GM13977 (cell line): ENCODE results near the gene FBXO31.

Source experiments
- DNase-seq: peaks from one replicate; pipeline ENCODE4 v3.0.0; 2012; ENCODE audit warnings: low spot score
- in situ Hi-C: fragments of 300-500 bp; cut with MboI; formaldehyde crosslinking; loops from one replicate; pipeline ENCODE4 v1.12.0; 2022; ENCODE audit warnings: low sequenced_read_pairs, low pct_unique_long_range_greater_than_20kb, mixed read lengths, inconsistent platforms; ENCODE audit not compliant: unreplicated experiment
- TF ChIP-seq, protein P1 (sequence below): IDR thresholded peaks from 2 replicates; pipeline ENCODE4 v1.5.1; 2012; ENCODE audit warnings: mild to moderate bottlenecking, control low read depth; ENCODE audit not compliant: insufficient read depth; ENCODE audit errors: extremely low read depth, missing control alignments

The FBXO31 gene

DNA sequence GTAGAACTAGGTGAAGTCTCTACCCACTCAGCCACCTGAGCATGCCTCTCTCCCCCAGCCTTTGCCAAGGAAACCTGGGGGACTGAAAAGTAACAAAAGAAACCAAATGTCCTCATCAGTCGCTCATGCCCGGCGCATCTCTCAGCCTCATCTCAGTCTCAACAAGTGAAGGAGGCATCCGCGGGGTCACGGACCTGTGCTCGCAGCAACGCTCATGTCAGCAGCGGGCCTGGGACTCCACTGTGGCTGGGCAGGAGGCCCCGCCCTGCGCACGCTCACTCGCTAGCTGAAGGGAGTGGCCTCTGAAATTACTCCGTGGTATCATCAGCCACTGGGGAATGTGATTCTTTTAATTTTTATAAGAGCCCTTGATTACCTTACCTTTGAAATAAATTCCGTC lies 39.9 kb upstream of the FBXO31 start:
- no peak for DNase-seq
- TF ChIP-seq, protein P1, sequence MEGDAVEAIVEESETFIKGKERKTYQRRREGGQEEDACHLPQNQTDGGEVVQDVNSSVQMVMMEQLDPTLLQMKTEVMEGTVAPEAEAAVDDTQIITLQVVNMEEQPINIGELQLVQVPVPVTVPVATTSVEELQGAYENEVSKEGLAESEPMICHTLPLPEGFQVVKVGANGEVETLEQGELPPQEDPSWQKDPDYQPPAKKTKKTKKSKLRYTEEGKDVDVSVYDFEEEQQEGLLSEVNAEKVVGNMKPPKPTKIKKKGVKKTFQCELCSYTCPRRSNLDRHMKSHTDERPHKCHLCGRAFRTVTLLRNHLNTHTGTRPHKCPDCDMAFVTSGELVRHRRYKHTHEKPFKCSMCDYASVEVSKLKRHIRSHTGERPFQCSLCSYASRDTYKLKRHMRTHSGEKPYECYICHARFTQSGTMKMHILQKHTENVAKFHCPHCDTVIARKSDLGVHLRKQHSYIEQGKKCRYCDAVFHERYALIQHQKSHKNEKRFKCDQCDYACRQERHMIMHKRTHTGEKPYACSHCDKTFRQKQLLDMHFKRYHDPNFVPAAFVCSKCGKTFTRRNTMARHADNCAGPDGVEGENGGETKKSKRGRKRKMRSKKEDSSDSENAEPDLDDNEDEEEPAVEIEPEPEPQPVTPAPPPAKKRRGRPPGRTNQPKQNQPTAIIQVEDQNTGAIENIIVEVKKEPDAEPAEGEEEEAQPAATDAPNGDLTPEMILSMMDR = no peak
- in situ Hi-C loops = no loop called here

DNA sequence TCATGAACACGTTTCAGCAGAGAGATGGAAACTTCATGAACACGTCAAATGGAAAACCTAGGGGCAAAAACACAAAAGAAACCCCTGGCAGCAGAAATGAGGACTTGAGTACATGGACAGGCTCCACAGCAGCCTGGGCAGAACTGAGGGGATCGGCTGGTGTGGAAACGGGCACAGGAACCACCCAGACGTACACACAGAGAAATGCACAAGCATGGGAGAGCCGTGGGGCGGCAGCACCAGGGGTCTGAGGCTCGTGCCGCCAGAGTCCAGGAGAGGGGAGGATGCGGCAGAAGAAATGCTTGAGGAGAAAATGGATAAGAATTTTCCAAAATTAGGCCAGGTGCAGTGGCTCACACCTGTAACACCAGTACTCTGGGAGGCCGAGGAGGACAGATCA lies 38.5 kb upstream of the FBXO31 start:
- DNase-seq = no peak
- TF ChIP-seq, protein P1 = no peak
- in situ Hi-C loops = no loop called here

GRCh38 chr16:87421003-87421912 lies 37.7 kb upstream of the FBXO31 start:
- TF ChIP-seq, protein P1 = no peak
- in situ Hi-C loops = no loop called here
- no peak for DNase-seq

DNA sequence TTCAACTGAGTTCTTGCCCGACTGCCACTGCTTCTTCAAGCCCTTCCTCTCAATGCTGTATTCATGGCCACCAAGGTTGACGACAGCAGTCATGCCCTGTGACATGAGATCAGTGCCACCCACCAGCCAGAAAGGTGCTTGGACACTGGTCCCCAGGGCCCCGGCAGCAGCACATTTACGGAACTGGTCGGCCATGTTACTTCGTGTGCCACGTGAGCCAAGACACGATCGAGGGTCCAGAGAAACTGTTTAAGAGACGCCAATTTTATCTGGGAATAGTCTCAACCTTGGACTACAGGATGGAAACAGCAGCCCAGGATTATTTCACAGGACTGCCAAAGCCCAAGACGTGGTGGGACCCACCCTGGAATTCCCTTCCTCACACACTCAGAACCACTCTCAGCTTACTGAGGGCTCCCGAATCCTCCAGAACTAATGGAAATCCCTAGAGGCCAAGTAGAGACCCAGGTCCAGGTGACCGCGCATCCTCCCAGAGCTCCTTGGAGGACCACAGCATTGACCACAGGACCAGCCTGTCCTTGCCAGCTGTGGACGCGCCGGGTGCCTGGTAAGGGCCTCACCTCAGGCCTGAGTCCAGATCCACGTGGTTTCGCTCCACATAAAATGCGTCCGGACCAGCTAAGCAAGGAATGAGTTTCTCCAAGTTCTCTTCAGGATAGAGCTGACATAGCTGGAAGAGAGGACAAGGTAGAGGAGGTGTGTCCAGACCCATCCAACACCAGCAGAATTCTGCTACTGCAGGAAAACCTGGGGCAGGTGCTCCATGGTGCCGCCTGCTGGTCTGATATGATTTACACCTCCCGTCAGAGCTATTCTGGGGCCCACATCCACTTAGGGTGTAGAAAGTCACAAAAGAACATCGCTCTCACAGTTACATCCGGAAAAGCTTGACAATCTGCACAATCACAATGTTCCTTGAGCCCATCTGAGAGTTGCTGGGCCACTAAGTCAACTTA lies 36.7 kb upstream of the FBXO31 start:
- DNase-seq = no peak

GRCh38 chr16:87418644-87419043 lies 35.1 kb upstream of the FBXO31 start:
- in situ Hi-C loops = no loop called here
- no peak for DNase-seq
- TF ChIP-seq, protein P1 = no peak

More for the DNA sequence above, 36.7 kb upstream of the FBXO31 start:
- TF ChIP-seq, protein P1 = peak; percentile 41
- in situ Hi-C loops = no loop called here

- in situ Hi-C loops = no loop called here
- TF ChIP-seq, protein P1 = no peak
- DNase-seq = no peak
Measured at GRCh38 chr16:87418216-87418615, 34.6 kb upstream of the FBXO31 start.
